Measurements from ENCODE around the gene AK9. TPM values are rescaled to one million over a fixed set of nuclear protein-coding genes. Genes with fewer than 3 reads are reported as not detected.

Gene AK9
- total and polyA plus RNA-seq, 2 of the 8 experiments (the other 6 are each of a cell fraction or from before 2014, with no cell fraction given): 1.8 to 2.2 TPM

DNA sequence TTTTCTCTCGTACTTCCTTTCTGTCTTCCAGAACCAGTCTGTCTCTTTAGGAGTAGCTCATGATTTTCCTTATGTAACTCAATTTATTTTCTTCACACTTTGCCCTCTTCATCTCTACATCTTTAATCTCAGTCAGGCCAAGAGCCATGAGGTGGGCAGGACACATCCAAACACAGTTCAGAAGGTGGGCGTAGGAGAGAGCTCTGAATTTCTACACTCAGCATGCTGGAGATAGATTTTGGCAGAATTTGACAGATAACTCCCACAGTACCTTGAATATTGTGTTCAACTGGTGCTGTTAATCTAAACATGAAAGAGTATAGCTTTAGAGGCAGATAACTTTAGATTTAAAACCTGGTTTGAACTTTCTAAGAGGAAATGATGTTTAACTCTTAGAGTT is 184.2 kb downstream of the AK9 start (continued):
- no peak for TF ChIP-seq CHD1 (IDR thresholded peaks at IDR 0.05; ENCODE audit: low read depth, low read length)
